SKM-1 treated with dmso at 0.1 percent for 144 hours (cell line): ENCODE data around the gene KRTAP5-2.
"Not testable (repeated sequence)": the region's sequence is repeated elsewhere in the genome, so short reads cannot be mapped to it uniquely, and the experiment has no call there.

ENCODE experiments used
- DNase-seq: peaks from one replicate; lab custom pipeline; 2025; ENCODE audit not compliant: unreplicated experiment; lab: John Stamatoyannopoulos, UW

Gene KRTAP5-2

GRCh38 chr11:1628506-1629325 lies 30.6 kb upstream of the KRTAP5-2 start:
- peak; percentile 43 for DNase-seq

- DNase-seq = no peak
Observed at GRCh38 chr11:1625541-1625940, 27.4 kb upstream of the KRTAP5-2 start.

- DNase-seq = no peak
Observed at GRCh38 chr11:1624621-1625020, 26.5 kb upstream of the KRTAP5-2 start.

GRCh38 chr11:1623716-1624115 lies 25.6 kb upstream of the KRTAP5-2 start:
- DNase-seq = no peak

GRCh38 chr11:1622086-1622485 lies 24.0 kb upstream of the KRTAP5-2 start, which contains the start of gene KRTAP5-4:
TSS of gene KRTAP5-4 (minus strand) at chr11:1622138. CDS start at chr11:1622093, 45 bp downstream.
- no peak for DNase-seq

GRCh38 chr11:1619449-1619848 lies 21.4 kb upstream of the KRTAP5-2 start:
- DNase-seq = no peak

- DNase-seq = no peak
Observed at GRCh38 chr11:1618231-1618630, 20.1 kb upstream of the KRTAP5-2 start.

- no peak for DNase-seq
Observed at GRCh38 chr11:1608363-1608762, 10.3 kb upstream of the KRTAP5-2 start, which contains the start of gene KRTAP5-3. TSS of gene KRTAP5-3 (minus strand) at chr11:1608463. CDS start at chr11:1608385, 78 bp downstream.

- not testable (repeated sequence) for DNase-seq
Observed at GRCh38 chr11:1607901-1608300, 9.8 kb upstream of the KRTAP5-2 start.

GRCh38 chr11:1607156-1607845 lies 9.2 kb upstream of the KRTAP5-2 start:
- not testable (repeated sequence) for DNase-seq

GRCh38 chr11:1605923-1606322 lies 7.8 kb upstream of the KRTAP5-2 start:
- not testable (repeated sequence) for DNase-seq

- DNase-seq = no peak
Observed at GRCh38 chr11:1604711-1605110, 6.6 kb upstream of the KRTAP5-2 start.

- no peak for DNase-seq
Observed at GRCh38 chr11:1604181-1604580, 6.1 kb upstream of the KRTAP5-2 start.

- no peak for DNase-seq
Observed at GRCh38 chr11:1603629-1604028, 5.5 kb upstream of the KRTAP5-2 start.

GRCh38 chr11:1601663-1602062 lies 3.6 kb upstream of the KRTAP5-2 start:
- not testable (repeated sequence) for DNase-seq

- DNase-seq = no peak
Observed at GRCh38 chr11:1600626-1601025, 2.5 kb upstream of the KRTAP5-2 start.

- no peak for DNase-seq
Observed at GRCh38 chr11:1598816-1599215, 722 bp upstream of the KRTAP5-2 start.

GRCh38 chr11:1598406-1598805 lies 312 bp upstream of the KRTAP5-2 start:
- DNase-seq = not testable (repeated sequence)

- DNase-seq = no peak
Observed at GRCh38 chr11:1597331-1597993, 632 bp downstream of the KRTAP5-2 start.

- DNase-seq = not testable (repeated sequence)
Observed at GRCh38 chr11:1596576-1597121, 1.4 kb downstream of the KRTAP5-2 start.

- DNase-seq = not testable (repeated sequence)
Observed at GRCh38 chr11:1595994-1596575, 2.0 kb downstream of the KRTAP5-2 start.
